ENCODE data around the gene CCNI2.

CCNI2 gene

DNA sequence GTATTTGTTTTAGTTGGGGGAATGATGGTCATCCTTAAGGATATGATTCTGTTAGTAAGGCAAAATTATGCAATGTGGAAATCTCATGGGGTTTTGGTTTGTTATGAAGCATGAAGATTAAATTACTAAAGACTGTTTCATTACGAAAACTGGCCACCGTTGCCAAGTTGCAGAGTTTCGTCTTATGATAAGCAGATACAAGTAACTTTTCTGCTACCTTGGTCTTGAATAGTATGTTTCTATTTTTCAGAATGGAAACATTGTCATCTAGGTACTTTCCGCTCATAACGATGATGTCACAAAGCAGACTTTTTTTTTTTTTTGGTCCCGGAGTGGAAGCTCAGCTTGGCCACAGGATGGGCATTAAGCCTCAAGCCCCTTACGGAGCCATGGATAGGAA is 4.2 kb downstream of the CCNI2 start:
- TF ChIP-seq CEBPB (IDR thresholded peaks at IDR 0.05), result no peak
- no peak for TF ChIP-seq RAD21 (IDR thresholded peaks at IDR 0.05; ENCODE audit: low read depth)
- TF ChIP-seq TAF1 (IDR thresholded peaks at IDR 0.05; ENCODE audit: low read depth), result no peak
- no peak for TF ChIP-seq NFIC (IDR thresholded peaks at IDR 0.05)
- TF ChIP-seq, protein P1, sequence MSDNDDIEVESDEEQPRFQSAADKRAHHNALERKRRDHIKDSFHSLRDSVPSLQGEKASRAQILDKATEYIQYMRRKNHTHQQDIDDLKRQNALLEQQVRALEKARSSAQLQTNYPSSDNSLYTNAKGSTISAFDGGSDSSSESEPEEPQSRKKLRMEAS (IDR thresholded peaks at IDR 0.05), result no peak
- TF ChIP-seq, protein P2, sequence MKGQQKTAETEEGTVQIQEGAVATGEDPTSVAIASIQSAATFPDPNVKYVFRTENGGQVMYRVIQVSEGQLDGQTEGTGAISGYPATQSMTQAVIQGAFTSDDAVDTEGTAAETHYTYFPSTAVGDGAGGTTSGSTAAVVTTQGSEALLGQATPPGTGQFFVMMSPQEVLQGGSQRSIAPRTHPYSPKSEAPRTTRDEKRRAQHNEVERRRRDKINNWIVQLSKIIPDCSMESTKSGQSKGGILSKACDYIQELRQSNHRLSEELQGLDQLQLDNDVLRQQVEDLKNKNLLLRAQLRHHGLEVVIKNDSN (IDR thresholded peaks at IDR 0.05), result no peak
- no peak for TF ChIP-seq ZBTB7A (IDR thresholded peaks at IDR 0.05; ENCODE audit: low read depth)
- TF ChIP-seq, protein P3, sequence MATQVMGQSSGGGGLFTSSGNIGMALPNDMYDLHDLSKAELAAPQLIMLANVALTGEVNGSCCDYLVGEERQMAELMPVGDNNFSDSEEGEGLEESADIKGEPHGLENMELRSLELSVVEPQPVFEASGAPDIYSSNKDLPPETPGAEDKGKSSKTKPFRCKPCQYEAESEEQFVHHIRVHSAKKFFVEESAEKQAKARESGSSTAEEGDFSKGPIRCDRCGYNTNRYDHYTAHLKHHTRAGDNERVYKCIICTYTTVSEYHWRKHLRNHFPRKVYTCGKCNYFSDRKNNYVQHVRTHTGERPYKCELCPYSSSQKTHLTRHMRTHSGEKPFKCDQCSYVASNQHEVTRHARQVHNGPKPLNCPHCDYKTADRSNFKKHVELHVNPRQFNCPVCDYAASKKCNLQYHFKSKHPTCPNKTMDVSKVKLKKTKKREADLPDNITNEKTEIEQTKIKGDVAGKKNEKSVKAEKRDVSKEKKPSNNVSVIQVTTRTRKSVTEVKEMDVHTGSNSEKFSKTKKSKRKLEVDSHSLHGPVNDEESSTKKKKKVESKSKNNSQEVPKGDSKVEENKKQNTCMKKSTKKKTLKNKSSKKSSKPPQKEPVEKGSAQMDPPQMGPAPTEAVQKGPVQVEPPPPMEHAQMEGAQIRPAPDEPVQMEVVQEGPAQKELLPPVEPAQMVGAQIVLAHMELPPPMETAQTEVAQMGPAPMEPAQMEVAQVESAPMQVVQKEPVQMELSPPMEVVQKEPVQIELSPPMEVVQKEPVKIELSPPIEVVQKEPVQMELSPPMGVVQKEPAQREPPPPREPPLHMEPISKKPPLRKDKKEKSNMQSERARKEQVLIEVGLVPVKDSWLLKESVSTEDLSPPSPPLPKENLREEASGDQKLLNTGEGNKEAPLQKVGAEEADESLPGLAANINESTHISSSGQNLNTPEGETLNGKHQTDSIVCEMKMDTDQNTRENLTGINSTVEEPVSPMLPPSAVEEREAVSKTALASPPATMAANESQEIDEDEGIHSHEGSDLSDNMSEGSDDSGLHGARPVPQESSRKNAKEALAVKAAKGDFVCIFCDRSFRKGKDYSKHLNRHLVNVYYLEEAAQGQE (IDR thresholded peaks at IDR 0.05; ENCODE audit: low read depth), result no peak
- no peak for TF ChIP-seq FOXM1 (IDR thresholded peaks at IDR 0.05; ENCODE audit: borderline replicate concordance, low read depth)
- no peak for TF ChIP-seq YY1 (IDR thresholded peaks at IDR 0.05; ENCODE audit: low read depth)
- TF ChIP-seq EGR1 (IDR thresholded peaks at IDR 0.05), result no peak
- no peak for TF ChIP-seq TEAD4 (IDR thresholded peaks at IDR 0.05)
- no peak for TF ChIP-seq CREB1 (IDR thresholded peaks at IDR 0.05; ENCODE audit: low read depth)
- no peak for TF ChIP-seq TCF12 (IDR thresholded peaks at IDR 0.05; ENCODE audit: low read depth)
- no peak for TF ChIP-seq EP300 (IDR thresholded peaks at IDR 0.05; ENCODE audit: borderline replicate concordance)

DNA sequence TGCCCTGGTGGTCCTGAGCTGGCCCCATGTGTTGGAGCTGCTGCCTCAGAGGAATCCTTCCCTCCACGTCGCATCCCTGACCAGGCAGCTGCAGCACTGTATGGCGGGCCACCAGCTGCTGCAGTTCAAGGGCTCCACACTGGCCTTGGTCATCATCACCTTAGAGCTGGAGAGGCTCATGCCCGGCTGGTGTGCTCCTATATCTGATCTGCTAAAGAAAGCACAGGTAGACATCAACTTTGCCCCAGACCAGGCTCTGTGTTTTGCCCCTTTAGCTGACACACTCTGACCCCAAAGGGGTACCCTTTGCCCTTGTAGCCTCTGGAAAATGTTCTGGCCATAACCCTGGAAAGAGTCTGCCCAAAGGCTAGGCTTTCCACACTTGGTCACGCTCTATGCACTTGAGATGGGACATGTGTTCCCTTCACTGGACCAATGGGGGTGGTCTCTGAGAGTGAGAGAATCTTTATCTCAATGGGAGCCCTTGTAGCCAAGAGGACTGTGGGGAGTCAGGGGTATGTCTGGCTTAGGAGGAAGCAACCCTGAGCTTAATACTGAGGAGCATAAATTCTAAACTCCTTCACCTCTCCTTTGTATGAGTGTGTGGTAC is 4.8 kb downstream of the CCNI2 start:
- no peak for TF ChIP-seq EGR1 (IDR thresholded peaks at IDR 0.05)
- no peak for TF ChIP-seq FOXM1 (IDR thresholded peaks at IDR 0.05; ENCODE audit: borderline replicate concordance, low read depth)
- TF ChIP-seq, protein P2 (IDR thresholded peaks at IDR 0.05), result no peak
- TF ChIP-seq CEBPB (IDR thresholded peaks at IDR 0.05), result no peak
- TF ChIP-seq RAD21 (IDR thresholded peaks at IDR 0.05; ENCODE audit: low read depth), result no peak
- TF ChIP-seq TAF1 (IDR thresholded peaks at IDR 0.05; ENCODE audit: low read depth), result no peak
- no peak for TF ChIP-seq NFIC (IDR thresholded peaks at IDR 0.05)
- TF ChIP-seq, protein P3 (IDR thresholded peaks at IDR 0.05; ENCODE audit: low read depth), result no peak
- TF ChIP-seq TEAD4 (IDR thresholded peaks at IDR 0.05), result no peak
- TF ChIP-seq CREB1 (IDR thresholded peaks at IDR 0.05; ENCODE audit: low read depth), result no peak
- TF ChIP-seq ZBTB7A (IDR thresholded peaks at IDR 0.05; ENCODE audit: low read depth), result no peak
- no peak for TF ChIP-seq EP300 (IDR thresholded peaks at IDR 0.05; ENCODE audit: borderline replicate concordance)
- TF ChIP-seq, protein P1 (IDR thresholded peaks at IDR 0.05), result no peak
- no peak for TF ChIP-seq TCF12 (IDR thresholded peaks at IDR 0.05; ENCODE audit: low read depth)
- TF ChIP-seq YY1 (IDR thresholded peaks at IDR 0.05; ENCODE audit: low read depth), result no peak

DNA sequence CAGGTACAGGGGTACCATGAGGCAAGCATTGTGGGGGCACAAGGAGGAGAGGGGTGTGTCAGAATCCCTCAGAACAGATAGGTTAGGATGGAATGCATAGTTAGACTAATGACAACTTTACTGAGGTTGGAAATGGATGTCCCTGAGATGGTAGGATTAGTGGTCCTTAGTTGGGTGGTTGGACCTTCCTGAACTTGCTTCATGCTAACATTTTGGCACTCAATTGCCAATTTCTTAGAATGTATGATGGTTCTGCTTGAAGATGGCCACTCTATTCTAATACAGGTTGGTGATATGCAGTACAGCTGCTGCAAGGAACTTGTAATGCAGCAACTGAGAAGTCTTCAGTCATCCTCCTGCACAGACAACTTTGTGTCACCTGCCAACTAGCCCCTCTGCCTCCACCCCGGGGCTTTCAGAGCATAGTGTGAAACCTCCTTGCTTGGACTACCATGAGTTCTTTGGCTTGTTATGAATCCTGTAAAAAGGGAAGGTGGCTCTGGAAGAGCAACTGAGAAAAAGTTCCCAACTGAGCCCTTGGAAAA is 5.4 kb downstream of the CCNI2 start:
- TF ChIP-seq CEBPB (IDR thresholded peaks at IDR 0.05) (no peak), TAF1 (IDR thresholded peaks at IDR 0.05; ENCODE audit: low read depth) (no peak), NFIC (IDR thresholded peaks at IDR 0.05) (no peak), EP300 (IDR thresholded peaks at IDR 0.05; ENCODE audit: borderline replicate concordance) (no peak), TCF12 (IDR thresholded peaks at IDR 0.05; ENCODE audit: low read depth) (no peak), EGR1 (IDR thresholded peaks at IDR 0.05) (no peak), FOXM1 (IDR thresholded peaks at IDR 0.05; ENCODE audit: borderline replicate concordance, low read depth) (no peak), TEAD4 (IDR thresholded peaks at IDR 0.05) (no peak), YY1 (IDR thresholded peaks at IDR 0.05; ENCODE audit: low read depth) (no peak), CREB1 (IDR thresholded peaks at IDR 0.05; ENCODE audit: low read depth) (no peak), RAD21 (IDR thresholded peaks at IDR 0.05; ENCODE audit: low read depth) (no peak), ZBTB7A (IDR thresholded peaks at IDR 0.05; ENCODE audit: low read depth) (no peak)
- TF ChIP-seq, protein P3 (IDR thresholded peaks at IDR 0.05; ENCODE audit: low read depth), result no peak
- TF ChIP-seq, protein P2 (IDR thresholded peaks at IDR 0.05), result no peak
- TF ChIP-seq, protein P1 (IDR thresholded peaks at IDR 0.05), result no peak

Measured in Ishikawa (cell line).